Inferior parietal cortex (tissue), 1 donor: ENCODE measurements around the gene PHLPP1.

Experiments used
- DNase-seq: peaks from one replicate; pipeline ENCODE4 v3.0.0-alpha.2; 2016; ENCODE audit errors: extremely low spot score

The PHLPP1 gene

DNA sequence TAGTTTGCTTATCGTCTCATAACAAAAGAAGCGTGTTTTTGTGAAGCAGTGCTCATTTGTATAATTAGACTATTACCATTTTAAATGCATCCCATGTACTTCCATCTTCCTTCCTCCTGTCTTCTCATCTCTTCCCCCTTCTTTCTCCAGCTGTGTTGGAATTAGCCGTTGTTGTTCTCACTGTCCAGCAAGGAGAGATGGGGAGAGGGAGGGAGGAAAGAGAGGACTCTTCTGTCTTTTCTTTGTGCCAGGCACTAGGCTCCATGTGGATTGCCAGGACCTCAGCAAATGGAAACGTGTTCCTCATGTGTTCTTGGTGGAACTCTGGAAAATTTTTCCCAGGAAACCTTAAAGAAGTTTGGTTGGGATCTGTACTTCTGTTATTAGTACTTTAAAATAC lies 131.7 kb downstream of the PHLPP1 start:
- no peak for DNase-seq

DNA sequence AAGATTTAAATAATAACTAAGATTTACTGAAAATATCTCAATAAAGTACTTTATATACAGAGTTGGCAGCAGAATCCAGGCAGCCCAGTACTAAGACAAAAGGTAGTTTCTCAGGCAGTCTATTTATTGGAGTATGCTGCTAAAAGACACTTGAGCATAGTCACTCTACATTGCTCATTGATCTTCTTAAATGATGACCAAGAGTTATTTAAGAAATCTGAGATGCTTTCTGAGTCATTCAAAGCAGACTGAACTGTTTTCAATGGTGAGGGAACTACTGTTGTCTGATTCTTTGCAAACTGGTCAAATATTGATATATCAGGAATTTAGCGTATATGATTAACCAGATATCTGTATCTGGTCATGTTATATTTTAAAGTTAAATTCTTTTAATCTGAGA lies 133.6 kb downstream of the PHLPP1 start:
- no peak for DNase-seq

DNA sequence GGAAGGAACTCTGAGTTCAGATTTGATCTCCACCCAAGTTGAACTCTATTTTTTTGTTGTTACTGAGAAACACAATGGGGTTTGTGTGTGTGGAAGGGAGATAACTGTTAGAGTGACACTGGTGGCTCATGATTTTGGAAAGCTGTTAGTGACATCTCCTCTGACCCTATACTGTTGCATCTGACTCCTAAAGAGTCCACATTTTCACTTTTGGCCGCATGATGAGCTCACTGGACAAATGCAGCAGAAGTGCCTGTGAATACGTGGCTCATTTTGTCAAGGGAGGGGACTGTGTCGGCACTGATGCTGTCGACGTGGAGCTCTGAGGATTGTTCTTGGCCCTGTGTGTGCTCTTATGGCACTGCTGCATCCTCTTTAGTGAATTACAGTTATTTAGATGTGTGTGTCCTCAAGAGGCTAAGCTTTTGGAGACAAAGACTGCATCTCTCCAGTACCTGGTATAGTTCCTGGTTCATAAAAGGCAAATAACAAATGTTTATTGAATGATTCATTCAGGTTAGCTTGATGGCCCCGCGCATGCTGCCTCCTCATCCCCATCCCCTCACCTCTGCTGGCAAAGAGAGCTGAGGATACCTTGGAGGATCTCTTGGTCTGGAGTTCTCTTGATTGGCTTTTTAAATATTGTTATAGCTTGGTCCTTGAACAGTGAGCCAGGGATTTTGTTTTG lies 135.4 kb downstream of the PHLPP1 start:
- peak; percentile 56 for DNase-seq

DNA sequence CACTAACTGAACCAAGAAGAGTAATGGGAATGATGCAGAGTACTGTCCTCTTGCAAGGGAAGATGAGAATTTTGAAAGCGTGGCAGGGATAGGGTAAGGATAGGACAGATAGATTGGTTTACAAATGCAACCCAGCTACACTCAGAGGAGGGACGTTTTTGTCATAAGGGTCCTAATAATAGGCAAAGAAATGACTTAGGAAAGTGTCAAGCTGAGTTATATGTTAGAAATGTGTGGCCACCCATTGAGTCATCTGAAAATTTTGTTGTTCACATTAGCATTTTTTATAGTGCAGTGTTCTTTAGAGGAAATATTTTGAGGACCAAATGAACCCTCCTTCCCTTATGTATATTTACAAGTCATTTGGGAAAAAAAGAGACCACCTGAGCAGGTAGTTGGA lies 137.5 kb downstream of the PHLPP1 start:
- DNase-seq = no peak

DNA sequence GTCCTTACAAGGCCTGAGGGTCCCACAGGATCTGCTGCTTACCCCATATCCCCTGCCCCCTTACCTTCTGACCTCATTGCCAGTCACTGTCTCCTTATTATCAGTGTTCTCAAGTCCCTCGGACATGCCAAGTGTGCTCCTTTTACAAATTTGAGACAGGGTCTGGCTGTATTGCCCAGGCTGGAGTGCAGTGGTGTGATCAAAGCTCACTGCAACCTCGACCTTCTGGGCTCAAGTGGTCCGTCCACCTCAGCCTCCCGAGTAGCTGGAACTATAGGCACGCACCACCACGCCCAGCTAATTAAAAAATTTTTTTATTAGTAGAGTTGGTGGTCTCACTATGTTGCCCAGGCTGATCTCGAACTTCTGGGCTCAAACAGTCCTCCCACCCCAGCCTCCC lies 141.0 kb downstream of the PHLPP1 start:
- DNase-seq = no peak

DNA sequence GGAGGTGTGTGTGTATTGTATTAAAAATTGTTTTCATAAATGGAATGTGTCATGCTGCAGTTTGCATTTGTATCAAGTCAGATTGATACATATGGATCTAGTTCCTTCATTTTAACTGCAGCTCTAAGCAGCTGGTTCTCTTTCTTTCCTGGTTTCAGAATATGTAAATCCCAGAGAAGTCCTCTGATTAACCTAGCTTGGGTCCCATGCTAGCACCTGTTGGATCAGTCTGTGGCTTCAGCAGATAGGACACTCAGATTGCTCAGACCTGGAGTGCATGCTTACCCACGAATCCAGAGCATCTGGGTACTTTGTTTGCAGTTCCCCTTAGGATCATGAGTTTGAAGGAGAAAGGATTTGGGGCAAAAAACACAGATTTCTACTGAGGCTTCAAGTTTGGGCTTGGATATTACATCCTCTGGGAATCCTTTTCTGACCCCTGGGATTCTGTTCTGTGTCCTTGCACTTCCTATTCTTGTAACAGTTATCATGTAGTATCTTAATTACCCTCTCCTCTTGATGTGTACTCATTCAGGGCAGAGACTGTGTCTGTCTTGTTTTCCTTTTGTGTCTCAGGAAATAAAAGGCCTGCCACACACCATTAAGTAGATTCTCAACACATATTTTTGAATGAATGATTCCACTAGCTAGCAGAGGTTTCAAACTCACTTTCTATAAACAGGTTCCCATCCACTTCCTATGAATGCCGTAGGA lies 142.1 kb downstream of the PHLPP1 start:
- no peak for DNase-seq

DNA sequence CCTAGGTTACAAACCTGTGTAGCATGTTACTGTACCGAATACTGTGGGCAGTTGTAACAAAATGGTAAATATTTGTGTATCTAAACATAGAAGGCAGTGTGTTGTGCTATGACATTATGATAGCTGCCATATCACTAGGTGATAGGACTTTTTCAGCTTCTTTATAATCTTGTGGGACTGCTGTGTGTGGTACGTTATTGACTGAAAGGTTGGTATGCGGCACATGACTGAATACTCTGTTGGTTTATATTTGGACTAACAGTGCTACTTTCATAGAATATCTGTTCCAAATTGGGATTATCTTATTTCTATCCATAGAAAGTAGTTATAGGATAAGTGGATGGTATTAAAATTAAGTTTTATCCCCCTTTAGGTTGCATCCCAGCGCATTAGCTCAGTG lies 144.7 kb downstream of the PHLPP1 start:
- no peak for DNase-seq

DNA sequence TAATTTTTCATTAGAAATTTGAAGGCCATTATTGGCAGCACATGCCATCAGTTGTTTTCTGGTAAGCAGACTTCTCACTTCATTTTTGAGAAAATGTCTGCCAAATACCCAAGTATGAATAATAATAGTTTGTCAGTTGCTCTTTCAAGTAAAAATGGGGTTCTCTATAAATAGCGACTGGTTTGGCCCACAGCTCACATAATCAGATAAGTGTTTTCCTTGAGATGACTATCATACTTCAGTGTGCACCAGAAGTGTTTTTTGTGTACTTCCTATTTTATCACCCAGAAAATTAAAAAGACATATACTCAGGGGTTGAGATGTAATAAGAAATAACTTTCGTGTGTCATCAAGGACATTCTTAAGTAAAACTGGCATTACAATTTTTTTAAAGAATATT lies 147.1 kb downstream of the PHLPP1 start:
- no peak for DNase-seq

DNA sequence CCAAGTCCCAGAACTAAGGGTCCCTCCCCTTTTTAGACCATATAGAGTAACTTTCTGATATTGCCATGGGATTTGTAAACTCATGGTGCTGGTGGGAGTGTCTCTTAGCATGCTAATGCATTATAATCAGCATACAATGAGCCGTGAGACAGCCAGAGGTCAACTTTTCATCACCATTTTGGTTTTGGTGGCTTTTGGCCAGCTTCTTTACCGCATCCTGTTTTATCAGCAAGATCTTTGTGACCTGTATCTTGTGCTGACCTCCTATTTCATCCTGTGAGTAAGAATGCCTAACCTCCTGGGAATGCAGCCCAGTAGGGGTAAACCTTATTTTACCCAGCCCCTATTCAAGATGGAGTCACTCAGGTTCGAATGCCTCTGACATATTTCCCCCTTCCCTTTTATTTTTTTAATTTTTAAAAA lies 148.2 kb downstream of the PHLPP1 start:
- no peak for DNase-seq

DNA sequence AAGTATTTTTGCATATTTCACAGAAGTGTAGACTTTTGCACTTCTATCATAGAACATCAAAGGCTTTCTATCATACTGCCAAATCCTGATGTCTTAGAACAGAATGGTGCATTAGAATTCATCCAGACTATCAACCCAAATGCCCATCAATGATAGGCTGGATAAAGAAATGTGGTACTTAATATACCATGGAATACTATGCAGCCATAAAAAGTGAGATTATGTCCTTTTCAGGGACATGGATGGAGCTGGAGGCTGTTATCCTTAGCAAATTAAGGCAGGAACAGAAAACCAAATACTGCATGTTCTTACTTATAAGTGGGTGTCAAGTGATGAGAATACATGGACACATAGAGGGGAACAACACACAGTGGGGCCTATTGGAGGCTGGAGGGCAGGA lies 150.2 kb downstream of the PHLPP1 start:
- no peak for DNase-seq

DNA sequence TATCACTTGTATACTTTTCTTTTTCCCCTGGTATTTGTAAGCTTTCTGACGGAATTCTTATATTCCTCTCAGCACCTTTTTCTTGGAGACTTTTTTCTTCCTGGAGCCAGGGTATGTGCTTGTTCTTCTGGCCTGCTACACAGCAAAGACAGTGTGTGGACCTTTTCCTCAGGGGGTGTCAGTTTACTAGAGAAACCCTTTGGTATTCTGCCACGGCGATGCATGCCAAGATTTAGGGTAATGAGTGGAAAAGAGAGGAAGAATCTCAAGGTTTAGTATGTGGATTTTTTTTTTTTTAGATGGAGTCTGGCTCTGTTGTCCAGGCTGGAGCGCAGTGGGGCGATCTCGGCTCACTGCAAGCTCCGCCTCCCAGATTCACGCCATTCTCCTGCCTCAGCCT lies 152.2 kb downstream of the PHLPP1 start:
- DNase-seq = no peak

DNA sequence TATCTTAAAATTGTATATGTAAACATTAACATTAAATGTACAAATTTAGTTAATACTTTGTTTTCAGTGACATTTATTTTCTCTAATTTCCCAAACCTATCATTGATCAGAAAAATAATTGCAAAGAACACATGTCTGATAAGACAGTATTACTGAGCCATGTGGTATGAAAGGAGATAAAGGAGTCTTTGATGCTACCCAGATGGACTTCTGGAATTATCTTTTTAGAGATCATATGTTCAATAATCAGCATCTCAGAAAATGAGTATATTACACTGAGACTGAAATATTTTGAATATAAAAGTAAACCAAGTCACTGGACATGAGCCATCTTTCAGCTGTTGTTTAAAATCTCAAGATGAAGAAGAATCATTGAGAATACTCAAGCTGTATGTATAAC lies 153.3 kb downstream of the PHLPP1 start:
- DNase-seq = no peak

DNA sequence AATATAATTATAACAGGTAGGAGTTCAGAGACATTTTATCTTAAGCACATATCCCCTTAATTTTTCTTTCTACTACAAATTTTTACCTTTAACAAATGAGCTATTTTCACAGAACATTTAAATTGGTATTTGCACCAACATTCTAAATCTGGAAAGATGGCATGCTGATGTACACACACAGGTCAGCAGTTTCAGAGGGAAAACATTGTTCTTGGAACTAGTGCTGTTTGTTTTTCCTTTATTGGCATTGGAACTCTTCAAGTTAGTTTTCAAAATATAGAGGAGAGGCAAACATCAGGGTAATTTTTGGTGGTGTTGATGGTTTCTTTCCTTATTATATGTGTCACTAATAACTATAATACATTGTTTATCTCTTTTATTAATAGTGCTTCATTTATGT lies 155.3 kb downstream of the PHLPP1 start:
- no peak for DNase-seq

DNA sequence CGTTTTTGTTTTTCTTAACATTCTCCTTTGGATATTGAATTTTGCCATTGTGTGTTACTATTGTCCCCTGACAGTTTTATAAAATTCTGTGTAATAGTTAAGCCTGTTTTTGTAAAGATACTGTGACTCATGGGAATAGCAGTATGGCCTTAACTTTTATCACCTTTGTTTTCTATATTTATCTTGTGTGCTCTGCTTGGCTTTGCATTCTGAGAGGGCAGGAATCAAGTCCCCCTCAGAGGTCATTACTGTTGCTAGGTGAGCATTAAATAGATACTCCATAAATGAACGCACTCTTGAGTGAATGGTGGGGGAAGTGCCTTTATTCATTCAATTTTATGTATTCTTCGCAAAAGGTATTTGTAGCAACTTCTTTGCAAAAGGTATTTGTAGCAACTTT lies 160.0 kb downstream of the PHLPP1 start:
- DNase-seq = no peak

DNA sequence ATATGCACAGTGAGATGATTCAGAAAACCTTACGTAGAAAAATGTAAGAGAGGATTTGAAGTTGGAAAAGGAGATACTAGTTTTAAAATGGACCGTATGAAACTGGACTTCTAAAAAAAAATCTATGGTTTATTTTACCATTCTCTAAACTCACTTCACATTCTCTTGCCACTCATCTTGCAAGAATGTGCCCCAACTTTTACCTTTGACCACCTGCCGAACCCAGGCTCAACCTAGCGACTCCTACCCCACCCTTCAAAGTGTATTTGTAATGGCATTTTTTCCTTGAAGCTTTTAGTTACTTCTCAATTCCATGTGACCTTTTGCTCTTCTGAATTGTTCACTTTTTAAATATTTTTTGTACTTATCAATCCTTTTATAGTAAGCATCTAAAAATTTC lies 160.8 kb downstream of the PHLPP1 start:
- no peak for DNase-seq

DNA sequence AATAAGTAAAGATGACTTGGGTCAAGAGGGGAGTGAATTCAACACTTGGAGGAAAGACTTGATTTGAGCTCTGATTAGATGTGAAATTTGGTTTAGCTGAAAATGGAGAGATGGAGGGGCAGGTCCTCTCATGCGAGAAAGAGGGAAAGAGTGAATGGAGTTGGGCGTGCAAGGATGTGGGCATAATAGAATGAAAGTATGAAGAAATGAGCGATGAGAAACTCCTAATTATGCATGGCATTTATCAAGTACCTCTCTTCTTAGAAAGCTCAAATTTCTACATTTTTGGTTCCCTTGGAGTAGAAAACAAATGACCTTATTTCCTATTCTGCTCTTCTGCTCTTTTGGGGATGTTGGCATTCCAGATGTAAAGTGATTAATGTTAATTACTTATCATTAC lies 161.5 kb downstream of the PHLPP1 start:
- DNase-seq = no peak

DNA sequence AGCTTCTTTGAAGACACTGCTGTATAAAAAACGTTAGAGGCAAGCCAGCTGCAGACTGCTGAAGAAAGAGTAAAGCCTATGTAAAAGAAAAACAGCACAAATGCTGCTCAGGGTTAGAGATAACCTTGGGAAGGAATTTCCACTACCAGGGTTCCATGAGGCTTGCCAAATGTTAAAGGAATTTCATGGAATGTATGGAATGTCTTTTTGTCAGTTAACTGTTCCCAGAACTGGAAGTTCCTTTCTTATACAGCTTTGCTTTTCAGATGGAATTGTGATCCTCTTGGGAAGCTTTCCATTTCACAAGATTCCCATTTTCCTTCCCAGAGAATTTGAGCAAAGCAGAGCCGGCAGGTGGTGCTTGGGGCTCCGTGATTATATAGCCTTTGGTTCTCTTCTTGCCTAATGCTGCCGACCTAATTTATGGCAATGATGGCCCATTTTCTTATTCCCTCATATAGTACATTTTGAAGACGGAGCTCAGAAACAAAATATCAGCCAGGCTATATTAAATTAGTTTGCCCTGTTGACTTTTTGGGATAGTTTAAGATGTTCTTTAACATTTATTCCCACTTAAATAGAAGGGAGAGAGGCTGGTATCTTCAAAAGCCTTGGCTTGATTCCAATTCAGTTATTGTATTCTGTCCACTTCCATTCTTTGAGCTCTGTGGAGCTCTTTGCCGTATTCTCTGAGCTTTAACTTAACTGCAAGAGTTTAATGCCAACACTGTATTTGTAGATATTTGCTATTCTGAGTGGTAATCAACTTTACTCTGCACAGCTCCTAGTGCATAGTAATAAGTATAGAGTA lies 162.3 kb downstream of the PHLPP1 start:
- no peak for DNase-seq

DNA sequence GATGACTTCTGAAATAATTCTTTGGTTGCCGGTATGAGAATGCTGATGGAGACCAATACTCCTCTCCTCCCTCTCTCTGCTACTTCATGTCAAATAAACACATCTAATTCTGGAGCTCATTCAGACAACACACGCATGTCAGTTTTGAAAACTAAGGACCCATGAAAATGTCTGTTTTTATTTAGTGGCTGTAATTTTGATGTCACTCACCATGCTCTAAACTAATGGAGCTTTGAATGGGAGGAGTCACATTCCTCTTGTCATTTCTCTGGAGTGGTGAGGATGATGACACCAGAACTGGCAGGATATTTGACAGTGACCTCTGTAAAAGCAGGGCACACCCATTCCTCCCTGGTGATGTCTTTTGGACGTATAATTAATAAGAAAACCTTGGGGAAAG lies 163.0 kb downstream of the PHLPP1 start:
- no peak for DNase-seq

DNA sequence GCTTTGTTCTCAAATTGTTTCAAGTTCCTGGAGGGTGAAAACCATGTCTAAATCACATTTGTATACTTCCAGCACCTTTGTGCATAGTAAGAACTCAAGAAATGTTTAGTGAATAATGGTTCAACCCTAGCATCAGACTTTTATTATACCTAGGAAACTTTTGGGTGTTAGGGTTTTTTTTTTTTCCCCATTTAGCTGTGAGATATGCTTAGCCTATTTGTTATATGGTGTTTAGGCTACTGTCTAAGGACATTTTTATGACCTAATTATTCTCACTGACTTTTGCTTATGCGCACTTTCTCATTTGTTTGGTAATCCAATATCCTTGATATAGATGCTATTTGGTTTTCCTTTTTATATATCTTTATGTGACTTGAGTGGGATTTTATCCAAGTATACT lies 164.7 kb downstream of the PHLPP1 start:
- no peak for DNase-seq

DNA sequence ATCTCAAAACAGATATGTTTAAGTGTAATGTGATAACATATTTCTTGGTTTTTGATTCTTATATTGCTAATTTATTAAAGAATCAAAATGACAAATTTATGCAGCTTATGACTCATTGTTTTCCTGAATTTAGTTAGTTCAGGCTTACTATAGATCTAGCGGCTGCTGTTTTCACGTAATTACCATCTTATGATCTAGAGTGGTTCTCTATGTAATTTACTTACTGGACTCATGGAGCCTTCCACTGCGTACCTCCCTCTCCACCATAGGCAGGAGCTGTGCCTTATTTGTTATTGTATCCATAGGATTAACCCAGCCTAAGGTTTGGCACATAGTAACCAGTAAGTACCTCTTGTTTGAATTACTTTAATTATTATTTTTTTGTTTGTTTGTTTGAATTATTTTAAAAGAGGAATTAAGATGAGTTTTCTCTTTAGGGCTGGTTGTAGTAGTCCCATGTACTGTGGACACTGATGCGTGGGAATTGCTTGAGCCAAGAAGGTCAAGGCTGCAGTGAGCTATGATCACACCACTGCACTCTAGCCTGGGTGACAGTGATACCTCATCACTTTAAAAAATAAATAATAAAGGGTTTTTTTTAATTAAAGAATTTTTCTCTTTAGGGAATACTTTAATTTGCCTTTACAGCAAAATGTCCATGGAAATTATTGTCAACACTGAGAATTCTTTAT lies 165.5 kb downstream of the PHLPP1 start:
- DNase-seq = no peak

DNA sequence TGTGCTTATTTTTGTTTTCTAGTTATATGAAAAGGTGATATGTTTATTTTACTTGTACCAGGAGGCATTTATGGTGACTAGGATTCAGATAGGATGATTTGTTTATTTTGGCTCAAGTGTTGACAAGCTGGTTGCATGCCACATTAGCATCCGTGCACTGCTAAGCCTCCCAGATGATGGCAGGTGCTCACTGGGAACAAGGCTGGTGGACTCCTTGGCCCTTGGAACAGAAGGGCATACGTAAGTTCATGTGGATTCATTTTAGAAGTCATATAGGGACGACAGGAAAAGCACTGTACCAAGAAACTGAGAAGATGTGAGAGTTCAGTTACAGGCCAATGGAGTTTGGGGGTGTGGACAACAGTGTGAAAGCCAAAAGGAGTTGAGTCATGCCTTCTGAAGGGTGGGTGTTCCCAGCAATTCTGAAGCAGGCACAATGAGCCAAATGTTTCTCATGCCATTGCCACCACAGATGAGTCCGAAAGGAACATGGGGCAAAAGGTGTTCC lies 166.2 kb downstream of the PHLPP1 start:
- no peak for DNase-seq
